H1 (cell line): ENCODE data around the gene COL27A1.

ENCODE experiments used
- CEBPB ChIP-seq: IDR thresholded peaks from 2 replicates; pipeline ENCODE4 v1.6.1; 2012; ENCODE audit warnings: low read depth, low read length
- CTCF ChIP-seq, 3 experiments: IDR thresholded peaks; 1 replicate in 2 of 3; 2 replicates in 1 of 3; pipeline versions ENCODE4 v1.5.1 to v1.6.1; 2011; ENCODE audit warnings: low read length in 3 of 3, mild to moderate bottlenecking in 3 of 3, inconsistent platforms in 2 of 3, low read depth in 1 of 3, moderate library complexity in 1 of 3; ENCODE audit not compliant: insufficient read depth in 1 of 3; ENCODE audit errors: control extremely low read depth in 1 of 3
- EZH2 ChIP-seq: fragments of 200-600 bp; sonication (generic); IDR thresholded peaks from 2 replicates; pipeline ENCODE4 v1.7.1; 2012; ENCODE audit warnings: low read depth, mild to moderate bottlenecking, moderate library complexity, low read length, inconsistent platforms; ENCODE audit not compliant: severe bottlenecking
- KDM1A ChIP-seq: fragments of 200-600, 300-600 bp; sonication (generic); IDR thresholded peaks from 2 replicates; pipeline ENCODE4 v1.7.1; 2016; ENCODE audit warnings: mild to moderate bottlenecking, low read length, borderline replicate concordance
- SP1 ChIP-seq: IDR thresholded peaks from 2 replicates; pipeline ENCODE4 v1.6.1; 2011; ENCODE audit warnings: low read depth, low read length
- SP2 ChIP-seq: IDR thresholded peaks from 2 replicates; pipeline ENCODE4 v1.6.1; 2012; ENCODE audit warnings: mild to moderate bottlenecking, low read length, inconsistent platforms
- SRF ChIP-seq: IDR thresholded peaks from 2 replicates; pipeline ENCODE4 v1.6.1; 2011; ENCODE audit warnings: mild to moderate bottlenecking, low read depth, low read length, moderate library complexity

DNA sequence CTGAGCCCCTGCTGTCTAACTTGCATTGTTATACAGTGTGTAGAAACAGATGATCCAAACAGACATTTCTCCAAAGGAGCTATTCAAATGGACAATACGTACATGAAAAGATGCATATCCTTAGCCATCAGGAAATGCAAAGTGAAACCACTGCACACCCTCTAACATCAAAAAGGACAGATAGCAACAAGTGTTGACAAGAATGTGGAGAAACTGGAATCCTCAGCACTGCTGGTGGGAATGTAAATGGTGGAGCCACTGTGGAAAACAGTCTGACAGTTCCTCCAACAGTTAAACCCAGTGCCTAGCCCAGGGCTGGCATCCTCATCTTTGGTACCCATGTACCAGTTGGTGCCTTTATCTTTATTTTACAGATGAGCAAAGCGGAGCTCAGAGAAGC, 182.8 kb downstream of the COL27A1 start:
- TF ChIP-seq CTCF (IDR thresholded peaks at IDR 0.05; ENCODE audit: control extremely low read depth in 1 of 3, insufficient read depth in 1 of 3, low read depth in 1 of 3, low read length in 3 of 3) = no peak
- TF ChIP-seq SP1 = no peak
- no peak for TF ChIP-seq SRF
- no peak for TF ChIP-seq CEBPB
- TF ChIP-seq SP2 = no peak
- no peak for TF ChIP-seq KDM1A
- TF ChIP-seq EZH2 = no peak
